Muscle of arm (tissue), 14 donors: ENCODE results near the gene PPP1R3C. TPM values are rescaled to one million over a fixed set of nuclear protein-coding genes. Genes with fewer than 3 reads are reported as not detected.

Experiments used
- DNase-seq: peaks from one replicate; pipeline ENCODE4 v3.0.0-alpha.2; 2013
- long read RNA-seq, 11 donors: transcript quantifications; one replicate each; lab custom pipeline, GENCODE V29; 2026
- polyA plus RNA-seq, 12 donors: library from polyadenylated mRNA; unstranded; fragments of 120-200 nt; gene quantifications; one replicate each; pipeline ENCODE4 v1.2.1, GENCODE V29; 2013; ENCODE audit not compliant: insufficient read length in 12 of 12

PPP1R3C gene
- polyA plus RNA-seq, result 100 to 1,000 TPM in 8 of 12 donors, 10 to 100 TPM in 3, not detected in 1; 33.2 to 271 (median 126) TPM
- long read RNA-seq, donor 1, transcript PPP1R3C-201 (2 exons, 2,524 nt), result major isoform, 11 of 11 reads
- long read RNA-seq, donor 1, partial matches to known transcripts, result 0 of 11 reads
- long read RNA-seq, donor 1, other reads (novel, unspliced or antisense), result 0 of 11 reads
- long read RNA-seq, donor 2, transcript PPP1R3C-201 (2 exons, 2,524 nt), result major isoform, 67 of 67 reads
- long read RNA-seq, donor 2, partial matches to known transcripts, result 0 of 67 reads
- long read RNA-seq, donor 2, other reads (novel, unspliced or antisense), result 0 of 67 reads
- long read RNA-seq, donor 3, transcript PPP1R3C-201 (2 exons, 2,524 nt), result major isoform, 18 of 18 reads
- long read RNA-seq, donor 3, partial matches to known transcripts, result 0 of 18 reads
- long read RNA-seq, donor 3, other reads (novel, unspliced or antisense), result 0 of 18 reads
- long read RNA-seq, donor 4, transcript PPP1R3C-201 (2 exons, 2,524 nt), result major isoform, 19 of 19 reads
- long read RNA-seq, donor 4, partial matches to known transcripts, result 0 of 19 reads
- long read RNA-seq, donor 4, other reads (novel, unspliced or antisense), result 0 of 19 reads
- long read RNA-seq, donor 5, result 0 reads
- long read RNA-seq, donor 6, transcript PPP1R3C-201 (2 exons, 2,524 nt), result major isoform, 25 of 25 reads
- long read RNA-seq, donor 6, partial matches to known transcripts, result 0 of 25 reads
- long read RNA-seq, donor 6, other reads (novel, unspliced or antisense), result 0 of 25 reads
- long read RNA-seq, donor 7, transcript PPP1R3C-201 (2 exons, 2,524 nt), result major isoform, 24 of 24 reads
- long read RNA-seq, donor 7, partial matches to known transcripts, result 0 of 24 reads
- long read RNA-seq, donor 7, other reads (novel, unspliced or antisense), result 0 of 24 reads
- long read RNA-seq, donor 8, transcript PPP1R3C-201 (2 exons, 2,524 nt), result major isoform, 92 of 92 reads
- long read RNA-seq, donor 8, partial matches to known transcripts, result 0 of 92 reads
- long read RNA-seq, donor 8, other reads (novel, unspliced or antisense), result 0 of 92 reads
- long read RNA-seq, donor 9, transcript PPP1R3C-201 (2 exons, 2,524 nt), result major isoform, 21 of 21 reads
- long read RNA-seq, donor 9, partial matches to known transcripts, result 0 of 21 reads
- long read RNA-seq, donor 9, other reads (novel, unspliced or antisense), result 0 of 21 reads
- long read RNA-seq, donor 10, transcript PPP1R3C-201 (2 exons, 2,524 nt), result major isoform, 84 of 84 reads
- long read RNA-seq, donor 10, partial matches to known transcripts, result 0 of 84 reads
- long read RNA-seq, donor 10, other reads (novel, unspliced or antisense), result 0 of 84 reads
- long read RNA-seq, donor 11, transcript PPP1R3C-201 (2 exons, 2,524 nt), result major isoform, 31 of 31 reads
- long read RNA-seq, donor 11, partial matches to known transcripts, result 0 of 31 reads
- long read RNA-seq, donor 11, other reads (novel, unspliced or antisense), result 0 of 31 reads

DNA sequence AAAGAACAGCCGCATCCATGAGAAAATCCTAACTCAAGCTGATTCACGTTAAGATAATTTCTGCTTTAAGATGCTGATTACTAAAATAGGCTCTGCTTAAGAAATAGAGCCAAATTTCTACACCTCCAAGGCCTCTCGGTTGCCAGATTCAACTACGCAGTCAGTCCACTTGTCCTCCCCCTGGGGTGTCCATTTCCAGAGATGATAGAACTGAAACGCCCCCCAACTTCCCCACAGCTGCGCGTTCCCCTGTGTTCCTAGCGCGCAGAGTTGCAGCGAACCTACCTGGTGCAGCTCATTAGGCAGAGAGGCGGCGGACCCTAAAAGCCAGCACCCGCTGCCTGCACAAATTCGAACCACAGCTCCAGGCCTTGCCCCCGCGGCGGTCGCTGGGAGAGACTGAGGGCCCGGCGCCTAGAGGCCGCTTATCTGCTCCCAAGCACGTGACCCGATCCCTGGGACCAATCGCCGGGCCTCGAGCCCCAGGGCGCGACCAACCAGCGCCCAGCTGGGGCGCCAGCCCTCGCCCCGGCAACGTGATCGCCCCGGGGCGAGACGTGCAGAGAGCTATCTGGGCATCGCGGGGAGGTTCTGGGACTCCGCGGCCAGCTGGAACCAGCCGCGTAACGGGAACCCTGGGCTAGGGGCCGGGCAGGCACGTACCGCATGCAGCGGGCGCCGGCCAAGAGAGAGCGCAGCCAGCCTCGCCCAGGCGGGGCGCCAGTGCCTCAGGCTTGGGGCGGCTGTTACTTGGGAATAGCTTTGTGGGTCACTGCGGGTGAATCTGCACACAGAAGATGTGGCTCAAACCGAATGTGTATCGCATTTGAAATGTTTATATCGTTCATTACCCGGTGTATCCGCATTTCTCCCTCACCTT is at the start of gene PPP1R3C:
TSS of gene PPP1R3C (minus strand) at position 401 of the 880 bp plus-strand sequence. CDS start at position 299, 102 bp downstream.
- peak; percentile 77 for DNase-seq

DNA sequence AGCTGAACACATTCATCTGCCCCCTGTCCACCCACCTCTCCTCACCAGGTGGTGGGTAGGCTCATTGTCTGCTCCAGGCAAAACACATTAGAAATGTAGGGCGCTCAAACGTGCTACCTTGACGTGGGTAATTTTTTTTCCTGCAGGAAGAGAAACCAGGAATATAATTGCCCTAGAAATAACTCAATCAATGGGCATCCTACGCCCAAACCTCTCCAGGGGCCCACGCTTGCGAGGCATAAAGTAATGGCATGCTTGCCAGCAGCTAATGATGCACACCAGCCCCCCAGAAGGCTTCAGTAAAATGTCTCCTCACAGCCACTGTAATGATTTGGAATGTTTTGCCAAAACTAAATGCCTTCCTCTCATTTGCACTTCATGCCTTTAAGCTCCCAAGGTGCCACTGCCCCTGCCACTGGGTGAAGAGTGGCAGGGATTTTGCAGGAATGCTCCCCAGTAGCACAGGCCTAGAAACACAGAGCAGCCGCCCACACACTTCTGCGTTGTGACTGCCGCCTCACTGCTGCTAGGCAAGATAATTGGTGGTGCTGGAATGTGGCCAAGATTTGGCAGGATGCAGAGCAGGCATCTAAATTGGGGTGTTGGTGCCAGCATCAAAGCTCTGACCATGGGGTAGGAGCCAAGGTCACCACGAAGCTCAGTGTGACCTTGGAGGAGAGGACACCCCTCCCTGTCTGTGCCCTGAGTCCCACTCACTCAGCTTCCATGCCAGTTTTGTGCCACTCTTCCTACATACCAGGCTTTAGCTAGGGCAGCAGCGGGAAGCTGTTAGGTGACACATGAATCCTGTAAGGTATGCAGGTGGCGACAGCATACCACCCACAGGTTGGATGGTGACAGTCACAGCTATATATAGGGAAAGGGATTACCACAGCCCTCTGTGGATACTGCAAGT is 48.7 kb upstream of the PPP1R3C start:
- no peak for DNase-seq

DNA sequence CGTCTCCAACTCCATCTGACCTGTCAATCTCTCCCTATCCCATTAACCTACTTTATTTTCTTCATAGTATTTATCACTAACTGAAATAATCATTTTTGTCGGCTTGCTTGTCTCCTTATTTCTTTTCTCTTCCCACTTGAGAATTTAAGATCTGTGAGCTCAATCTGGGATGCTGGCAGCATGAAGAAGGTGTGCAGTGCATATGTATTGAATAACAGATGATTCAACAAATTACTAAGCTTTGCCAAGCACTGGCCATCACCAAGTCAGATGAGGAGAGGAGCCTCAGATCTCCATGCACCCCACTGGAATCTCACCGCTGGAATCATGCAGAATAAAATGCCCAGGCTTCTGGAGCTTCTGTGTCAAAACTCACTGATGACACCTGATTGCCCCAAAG is 47.6 kb upstream of the PPP1R3C start:
- no peak for DNase-seq

DNA sequence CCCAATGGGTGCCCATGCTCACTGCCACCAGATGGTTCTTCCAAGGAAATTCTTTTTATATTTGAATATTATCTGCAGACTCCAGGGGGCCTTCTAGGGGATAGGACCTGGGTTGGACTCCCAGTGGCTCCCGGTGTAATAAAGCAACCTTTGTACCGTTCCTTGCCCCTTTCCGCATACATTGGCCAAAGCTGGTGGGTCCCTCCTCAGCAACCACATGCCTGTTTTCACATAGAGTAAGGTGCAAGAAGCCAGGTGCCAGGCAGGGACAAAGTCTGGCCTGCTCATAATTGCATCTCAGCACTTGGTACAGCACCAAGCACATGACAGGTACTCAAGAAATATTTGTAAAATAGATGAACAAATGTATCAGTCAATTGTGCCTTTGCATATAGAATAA is 46.4 kb upstream of the PPP1R3C start:
- DNase-seq, result no peak

DNA sequence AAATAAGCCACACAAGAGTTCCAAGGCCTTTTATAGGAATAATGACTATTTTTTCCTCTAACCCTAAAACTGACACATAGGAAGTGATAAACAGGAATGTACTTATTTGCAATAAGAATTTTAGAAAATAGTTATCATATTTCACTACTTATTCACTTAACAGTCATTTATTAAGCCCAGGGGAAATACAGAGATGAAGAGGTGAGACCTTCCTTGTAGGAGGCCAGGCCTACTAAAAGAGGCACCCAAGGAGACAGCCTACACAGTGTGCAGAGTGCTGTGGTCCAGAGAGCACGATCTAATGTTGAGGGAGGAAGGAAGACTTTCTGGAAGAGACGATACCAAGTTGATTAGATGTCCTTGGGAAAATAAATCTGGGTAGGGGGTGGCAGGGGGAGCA is 45.0 kb upstream of the PPP1R3C start:
- DNase-seq, result no peak

- DNase-seq, result no peak
These were observed 39.2 kb upstream of the PPP1R3C start for GRCh38 chr10:91672021-91672608.

GRCh38 chr10:91668913-91669312 is 36.0 kb upstream of the PPP1R3C start:
- no peak for DNase-seq

- no peak for DNase-seq
These were observed 33.0 kb upstream of the PPP1R3C start for GRCh38 chr10:91665842-91666241.

DNA sequence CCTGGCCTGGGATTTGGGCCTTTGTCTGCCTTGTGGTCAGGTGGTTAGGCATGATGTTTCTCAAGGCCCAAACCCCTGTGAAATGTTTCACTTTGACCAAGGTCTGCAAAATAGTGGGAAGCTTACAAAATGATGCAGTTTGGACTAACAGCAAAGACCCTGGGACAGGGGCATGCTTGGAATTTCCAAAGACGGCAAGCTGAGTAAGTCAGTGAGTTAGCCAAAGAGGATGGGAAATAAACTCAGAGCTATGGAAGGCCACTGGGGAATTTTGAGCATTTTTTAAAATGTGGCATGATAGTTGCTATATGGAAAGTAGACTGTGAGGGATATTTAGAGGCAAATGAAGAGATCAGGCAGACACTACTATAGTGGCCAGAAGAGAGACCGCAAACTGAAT is 31.6 kb upstream of the PPP1R3C start:
- no peak for DNase-seq

GRCh38 chr10:91662993-91663392 is 30.1 kb upstream of the PPP1R3C start:
- DNase-seq, result no peak

GRCh38 chr10:91653219-91653870 is 20.5 kb upstream of the PPP1R3C start:
- DNase-seq, result peak; percentile 37

GRCh38 chr10:91652364-91652763 is 19.5 kb upstream of the PPP1R3C start:
- DNase-seq, result no peak

DNA sequence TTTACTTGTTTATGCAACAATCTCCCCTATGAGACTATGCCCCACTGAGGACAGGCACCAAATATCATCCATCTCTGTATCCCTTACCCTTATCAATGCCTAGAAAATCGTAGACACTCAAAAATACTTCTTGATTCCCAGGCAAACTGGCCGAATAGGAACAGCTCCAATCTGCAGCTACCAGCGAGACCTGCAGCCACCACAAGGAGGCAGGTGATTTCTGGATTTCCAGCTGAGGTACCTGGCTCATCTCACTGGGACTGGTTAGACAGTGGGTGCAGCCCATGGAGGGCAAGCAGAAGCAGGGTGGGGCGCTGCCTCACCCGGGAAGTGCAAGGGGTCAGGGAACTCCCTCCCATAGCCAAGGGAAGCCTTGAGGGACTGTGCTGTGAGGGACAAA is 10.8 kb upstream of the PPP1R3C start:
- DNase-seq, result no peak

DNA sequence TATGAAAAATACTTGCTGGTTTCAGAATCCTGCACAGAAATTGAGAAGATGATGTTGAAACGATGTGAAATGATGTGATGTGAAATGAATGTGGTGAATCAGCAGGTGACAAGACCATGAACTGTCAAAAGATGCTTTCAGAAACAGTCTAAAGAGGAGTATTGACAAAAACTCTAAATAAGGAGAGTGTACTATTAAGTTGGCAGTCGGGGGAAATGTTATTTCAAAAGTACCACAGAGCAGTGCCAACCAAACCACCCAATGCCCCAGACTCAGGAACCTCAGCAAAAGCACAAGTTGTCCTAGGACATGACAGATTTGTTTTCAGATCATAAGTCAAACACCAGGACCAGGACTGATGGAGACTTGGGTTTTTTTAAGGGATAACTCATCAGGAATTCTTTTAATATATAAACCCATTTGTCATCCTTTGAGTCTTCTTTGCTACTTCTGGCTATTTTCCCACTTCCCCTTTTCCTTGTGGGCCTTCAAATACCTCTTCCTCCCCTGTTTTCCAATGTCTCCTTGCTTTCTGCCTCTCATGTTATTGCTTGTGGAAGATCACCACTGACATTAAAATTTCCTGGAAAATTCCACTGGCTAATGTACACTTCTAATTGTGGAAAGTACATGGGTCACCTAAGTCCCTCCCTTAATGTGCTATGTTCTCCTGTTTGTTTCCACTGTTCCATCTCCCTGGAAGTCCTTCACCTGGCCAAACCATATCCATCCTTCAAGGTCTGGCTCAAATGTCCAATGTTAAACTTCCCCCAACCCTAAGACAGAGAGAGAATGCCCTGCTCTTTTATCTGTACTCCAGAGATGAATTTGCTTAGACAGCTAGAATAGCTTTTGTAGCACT is 10.2 kb upstream of the PPP1R3C start:
- no peak for DNase-seq

DNA sequence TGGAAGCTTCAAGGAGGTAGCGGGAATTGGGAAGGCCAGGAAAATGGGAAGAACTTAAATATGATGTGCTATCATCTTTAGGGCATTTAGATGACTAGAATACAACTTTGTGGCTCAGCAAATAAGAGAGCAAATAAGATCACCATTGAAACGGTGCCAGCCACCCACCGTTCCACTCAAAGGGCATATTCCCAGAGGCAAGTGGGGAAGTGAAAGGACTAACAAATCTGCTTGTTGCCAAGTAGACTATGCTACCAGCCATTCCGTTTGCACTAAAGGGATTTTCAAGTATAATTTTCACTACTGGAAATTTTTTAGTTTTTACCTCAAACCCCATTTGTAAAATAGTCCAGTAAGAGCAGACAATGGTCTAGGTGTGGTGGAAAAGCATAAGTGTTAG is 4.0 kb upstream of the PPP1R3C start:
- no peak for DNase-seq

DNA sequence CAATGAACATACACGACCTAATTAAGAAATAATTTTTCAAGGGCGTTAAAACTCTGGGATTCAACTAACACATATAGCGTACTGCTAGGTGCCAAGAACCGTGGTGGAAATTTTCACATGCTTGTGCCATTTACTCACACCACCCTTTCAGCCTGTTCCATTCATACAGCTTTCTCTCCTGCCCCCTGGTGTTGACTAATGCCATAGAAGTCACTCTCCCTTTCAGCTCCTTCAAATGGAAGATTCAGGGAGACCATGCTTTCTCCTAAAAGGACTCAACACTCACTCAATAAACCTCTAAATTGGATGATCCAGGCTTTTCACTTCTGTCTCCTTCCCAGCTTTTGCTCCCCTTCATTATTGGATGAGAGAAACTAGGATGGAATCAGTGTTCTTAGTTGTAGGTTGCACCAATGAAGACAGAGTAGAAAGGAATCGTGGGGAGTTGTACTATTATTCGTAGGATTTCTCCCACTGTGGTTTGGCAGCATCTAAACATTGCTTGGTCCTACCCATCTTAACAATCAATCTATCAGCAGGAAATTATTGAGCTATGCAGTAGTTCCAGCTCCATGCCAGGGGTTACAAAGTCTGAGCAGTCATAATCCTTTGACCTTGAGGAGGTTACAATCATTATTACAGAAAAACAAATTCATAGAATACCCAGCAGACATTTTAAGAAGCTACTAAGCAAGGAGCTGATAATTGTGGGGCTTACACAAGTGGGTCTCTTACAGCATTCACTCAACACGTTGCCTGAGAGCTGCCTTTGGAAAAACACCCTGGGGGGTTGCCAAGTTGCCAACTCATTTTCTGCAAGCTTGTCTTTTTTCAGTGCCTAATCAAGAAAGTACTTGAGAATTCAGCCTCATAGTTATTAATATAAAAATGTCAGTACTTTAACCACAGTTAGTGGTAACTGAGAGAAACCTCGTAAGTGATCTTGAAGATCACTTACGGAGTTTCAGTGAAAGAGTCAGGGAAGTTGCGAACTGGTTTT is 2.8 kb upstream of the PPP1R3C start:
- DNase-seq, result peak; percentile 79
